ENCODE data around the gene PRAMEF17.
"Not testable (repeated sequence)": the region's sequence is repeated elsewhere in the genome, so short reads cannot be mapped to it uniquely, and the experiment has no call there.

DNA sequence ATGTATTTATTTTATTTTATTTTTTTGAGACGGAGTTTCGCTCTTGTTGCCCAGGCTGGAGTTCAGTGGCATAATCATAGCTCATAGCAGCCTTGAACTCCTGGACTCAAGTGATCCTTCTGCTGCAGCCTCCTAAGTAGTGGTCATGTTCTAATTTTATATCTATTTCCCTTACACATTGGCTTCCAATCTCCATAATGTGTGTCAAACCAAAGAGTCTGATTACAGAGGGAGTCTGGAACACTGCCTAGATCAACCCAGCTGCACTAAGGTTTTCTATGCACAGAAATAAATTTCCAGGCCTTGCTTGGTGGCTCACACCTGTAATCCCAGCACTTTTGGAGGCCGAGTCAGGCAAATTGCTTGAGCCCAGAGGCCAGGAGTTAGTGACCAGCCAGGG, 10.4 kb upstream of the PRAMEF17 start:
- not testable (repeated sequence) for TF ChIP-seq POLR2AphosphoS5, POLR2A (IDR thresholded peaks at IDR 0.05; ENCODE audit: low read depth, low read length)
